A549 treated with Hydrocortisone at 1 μM for 4 hours (cell line): ENCODE data around the gene OR5B17. TPM values are rescaled to one million over a fixed set of nuclear protein-coding genes. Genes with fewer than 3 reads are reported as not detected.

Experiments
- total RNA-seq: library from RNA; stranded (reverse); fragments of 200-300 nt; extraction: Qiagen RNA extraction; gene quantifications from 5 replicates; pipeline ENCODE4 v1.2.3, GENCODE V29; 2022

OR5B17 gene
- total RNA-seq = not detected in 5 replicates

DNA sequence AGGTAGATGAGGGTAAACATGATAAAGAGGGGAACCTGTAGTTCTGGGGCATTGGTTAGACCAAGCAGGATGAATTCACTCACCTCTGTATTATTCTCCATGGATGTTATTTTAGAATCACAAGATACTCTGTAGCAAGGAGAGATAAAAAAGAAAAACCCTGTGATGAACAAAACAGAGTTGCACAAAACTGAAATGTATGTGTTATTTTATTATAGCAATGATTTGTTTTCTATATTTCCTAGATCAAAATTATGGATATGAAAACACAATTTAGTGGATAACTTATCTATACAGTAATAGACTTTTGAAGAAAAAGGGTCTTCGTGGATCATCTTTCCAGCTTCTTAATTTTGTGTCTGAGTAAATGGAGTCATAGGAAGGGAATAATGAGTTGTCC, at the start of gene OR5B17:
OR5B17 (minus strand) TSS at position 101 of the 400 bp plus-strand sequence; CDS start at position 101, 0 bp downstream.

DNA sequence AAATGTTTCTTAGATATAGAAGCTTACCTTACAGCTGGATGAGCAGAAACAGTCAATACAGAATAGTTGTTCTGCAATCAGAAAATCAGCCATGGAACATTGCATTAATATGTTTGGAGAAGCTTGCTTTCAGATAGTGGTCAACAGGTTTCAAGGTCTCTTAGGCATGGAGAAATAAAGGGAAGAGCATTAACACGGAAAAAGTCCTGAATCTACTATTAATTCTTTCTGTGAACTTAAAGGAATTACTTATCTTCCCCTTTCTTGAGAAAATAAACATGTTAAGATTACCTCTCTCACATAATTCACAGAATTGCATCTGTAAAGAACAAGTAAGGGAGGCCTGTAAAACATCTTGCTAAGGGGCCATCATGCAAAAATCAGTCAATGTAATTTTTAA, 47.9 kb upstream of the OR5B17 start, which contains the start of gene OR5B3:
OR5B3 (minus strand) TSS at position 101 of the 400 bp plus-strand sequence. CDS start 3,465 bp downstream, outside the sequence.

Other genes with a start within 250 kb of the OR5B17 start
- gene OR9I1, start 233.5 kb downstream of the OR5B17 start, total RNA-seq = not detected in 5 replicates
- gene OR9Q2, start 170.0 kb downstream of the OR5B17 start, total RNA-seq = not detected in 5 replicates
- gene OR1S2, start 154.9 kb downstream of the OR5B17 start, total RNA-seq = not detected in 5 replicates
- gene OR1S1, start 146.3 kb downstream of the OR5B17 start, total RNA-seq = not detected in 5 replicates
- not detected in 5 replicates for gene OR10Q1, start 130.2 kb downstream of the OR5B17 start, total RNA-seq
- not detected in 5 replicates for gene OR10W1, start 90.8 kb downstream of the OR5B17 start, total RNA-seq
- not detected in 5 replicates for gene OR5B3, start 47.8 kb upstream of the OR5B17 start, total RNA-seq
- not detected in 5 replicates for gene OR5B2, start 69.1 kb upstream of the OR5B17 start, total RNA-seq
- gene OR5B12, start 83.2 kb upstream of the OR5B17 start, total RNA-seq = not detected in 5 replicates
- gene OR5B21, start 149.0 kb upstream of the OR5B17 start, total RNA-seq = not detected in 5 replicates
- gene LPXN, start 216.8 kb upstream of the OR5B17 start, total RNA-seq = 2.0 to 2.7 TPM (median 2.4 TPM) in 5 replicates
- gene ZFP91, start 220.0 kb upstream of the OR5B17 start, total RNA-seq = 29.9 to 48.4 TPM (median 37.4 TPM) in 5 replicates